Left ventricle myocardium inferior (tissue), 1 donor: ENCODE data around the gene KLHL5. TPM values are rescaled to one million over a fixed set of nuclear protein-coding genes. Genes with fewer than 3 reads are reported as not detected.

Experiments
- DNase-seq: peaks from one replicate; pipeline ENCODE4 v3.0.0-alpha.2; 2020
- H3K27ac ChIP-seq: fragments of 200-600 bp; replicated peaks from 2 replicates; pipeline ENCODE4 v1.8.0; 2021
- H3K27me3 ChIP-seq: fragments of 200-600 bp; 2 replicates; pipeline ENCODE4 v1.8.0; 2021; ENCODE audit warnings: low read depth
- H3K36me3 ChIP-seq: fragments of 200-600 bp; 2 replicates; pipeline ENCODE4 v1.8.0; 2021
- H3K4me1 ChIP-seq: fragments of 200-600 bp; 2 replicates; pipeline ENCODE4 v1.8.0; 2021
- H3K4me3 ChIP-seq: fragments of 200-600 bp; 2 replicates; pipeline ENCODE4 v1.8.0; 2021; ENCODE audit warnings: mild to moderate bottlenecking, moderate library complexity
- H3K9me3 ChIP-seq: fragments of 200-600 bp; replicated peaks from 2 replicates; pipeline ENCODE4 v1.8.0; 2021
- CTCF ChIP-seq: fragments of 200-600 bp; IDR thresholded peaks from 2 replicates; pipeline ENCODE4 v1.8.0; 2021; ENCODE audit warnings: antibody characterized with exemption, mild to moderate bottlenecking, borderline replicate concordance
- intact Hi-C: fragments of 100-400 bp; cut with micrococcal nuclease; formaldehyde crosslinking; loops from one replicate; pipeline ENCODE4 v1.11.0; 2022
- total RNA-seq: library from RNA; stranded (reverse); fragmentation: NEBNext Ultra II Directional; extraction: Animal tissue kit (Norgen Biotek cat#: 25700); gene quantifications from one replicate; pipeline ENCODE4 v1.2.1, GENCODE V29; 2021
- donor health status: DM: no; HTN: yes; CAD: no; lungs with severe emphysema.

The KLHL5 gene
- total RNA-seq, 1 donor from 2014 or later, result 11.2 TPM

- TF ChIP-seq CTCF, result no peak
- Histone ChIP-seq H3K36me3 (peaks cover 21% of the 10 kb centered on the region), H3K27ac (no peak overlapping the region), H3K4me3 (no peak overlapping the region), H3K27me3 (no peaks in the 10 kb centered on the region), H3K9me3 (no peaks in the 10 kb centered on the region), H3K4me1 (no peaks in the 10 kb centered on the region)
- no peak for DNase-seq
- intact Hi-C loops, result no loop called here
Observed at GRCh38 chr4:39078829-39079228, 16.8 kb downstream of the KLHL5 start.

- intact Hi-C loops, result no loop called here
- TF ChIP-seq CTCF, result no peak
- Histone ChIP-seq H3K4me1 (no peaks in the 10 kb centered on the region), H3K4me3 (no peak overlapping the region), H3K36me3 (peaks cover 24% of the 10 kb centered on the region), H3K9me3 (no peaks in the 10 kb centered on the region), H3K27ac (no peak overlapping the region), H3K27me3 (no peaks in the 10 kb centered on the region)
- no peak for DNase-seq
Observed at GRCh38 chr4:39083164-39083563, 21.1 kb downstream of the KLHL5 start.

GRCh38 chr4:39085891-39086290 lies 23.9 kb downstream of the KLHL5 start:
- TF ChIP-seq CTCF, result no peak
- H3K4me1 ChIP-seq, result peaks cover 4% of the 10 kb centered on the region

GRCh38 chr4:39096847-39097246 lies 34.8 kb downstream of the KLHL5 start:
- Histone ChIP-seq H3K9me3 (no peaks in the 10 kb centered on the region), H3K27ac (no peak overlapping the region), H3K4me1 (no peaks in the 10 kb centered on the region), H3K36me3 (peaks cover 13% of the 10 kb centered on the region), H3K27me3 (no peaks in the 10 kb centered on the region), H3K4me3 (no peak overlapping the region)
- intact Hi-C loops, result no loop called here
- no peak for DNase-seq
- no peak for TF ChIP-seq CTCF

More at GRCh38 chr4:39085891-39086290, 23.9 kb downstream of the KLHL5 start:
- no peaks in the 10 kb centered on the region for H3K9me3 ChIP-seq
- no peak for DNase-seq
- H3K27ac ChIP-seq, result no peak overlapping the region
- H3K27me3 ChIP-seq, result no peaks in the 10 kb centered on the region
- intact Hi-C loops, result no loop called here
- H3K4me3 ChIP-seq, result no peak overlapping the region
- H3K36me3 ChIP-seq, result peaks cover 24% of the 10 kb centered on the region

- intact Hi-C loops, result no loop called here
- Histone ChIP-seq H3K4me3 (no peak overlapping the region), H3K36me3 (peaks cover 13% of the 10 kb centered on the region), H3K9me3 (no peaks in the 10 kb centered on the region), H3K4me1 (peaks cover 4% of the 10 kb centered on the region), H3K27ac (no peak overlapping the region), H3K27me3 (no peaks in the 10 kb centered on the region)
- DNase-seq, result no peak
- no peak for TF ChIP-seq CTCF
Observed at GRCh38 chr4:39097290-39097689, 35.3 kb downstream of the KLHL5 start.

- Histone ChIP-seq H3K9me3 (no peaks in the 10 kb centered on the region), H3K4me1 (peaks cover 5% of the 10 kb centered on the region), H3K4me3 (no peak overlapping the region), H3K27ac (peak overlapping the region; percentile 26), H3K36me3 (peaks cover 42% of the 10 kb centered on the region), H3K27me3 (no peaks in the 10 kb centered on the region)
- intact Hi-C loops, result no loop called here
- no peak for TF ChIP-seq CTCF
- no peak for DNase-seq
Observed at GRCh38 chr4:39102297-39102696, 40.3 kb downstream of the KLHL5 start.
